OCI-LY3 (cell line): ENCODE data around the gene NEIL3.

Experiments
- CTCF ChIP-seq: fragments of 200-600, 300-600 bp; sonication (generic); IDR thresholded peaks from 2 replicates; pipeline ENCODE4 v1.5.1; 2014; ENCODE audit warnings: antibody characterized with exemption, low read length, low read depth
- EZH2phosphoT487 ChIP-seq: fragments of 200-600 bp; shearing (Covaris generic); IDR thresholded peaks from 2 replicates; pipeline ENCODE4 v1.6.1; 2018; ENCODE audit warnings: antibody characterized with exemption, mixed run types, low read depth

- TF ChIP-seq CTCF, result peak; percentile 11; the same call in 1 of the 2 replicates
- no peak for TF ChIP-seq EZH2phosphoT487
Measured at GRCh38 chr4:177367336-177367735, 57.7 kb downstream of the NEIL3 start.
